KMS-11 (cell line): ENCODE measurements around the gene HSF2BP.

Experiments
- H2AFZ ChIP-seq: fragments of 200-600 bp; sonication (generic); 2 replicates; pipeline ENCODE4 v1.6.1; 2016; ENCODE audit warnings: antibody characterized with exemption, mixed run types, low read depth
- H3K27ac ChIP-seq: fragments of 200-600 bp; sonication (generic); 2 replicates; pipeline ENCODE4 v1.6.1; 2016; ENCODE audit warnings: mild to moderate bottlenecking, mixed run types
- H3K27me3 ChIP-seq: fragments of 200-600 bp; sonication (generic); 2 replicates; pipeline ENCODE4 v1.6.1; 2017; ENCODE audit warnings: mild to moderate bottlenecking, low read depth, mixed run types, moderate library complexity; ENCODE audit not compliant: insufficient read depth
- H3K36me3 ChIP-seq: fragments of 200-600 bp; sonication (generic); 2 replicates; pipeline ENCODE4 v1.6.1; 2017; ENCODE audit warnings: mild to moderate bottlenecking, mixed run types; ENCODE audit not compliant: insufficient read depth
- H3K4me1 ChIP-seq: fragments of 200-600 bp; sonication (generic); 2 replicates; pipeline ENCODE4 v1.6.1; 2016; ENCODE audit warnings: mild to moderate bottlenecking, low read depth, mixed run types; ENCODE audit not compliant: poor library complexity, severe bottlenecking
- H3K4me2 ChIP-seq: fragments of 200-600 bp; sonication (generic); 2 replicates; pipeline ENCODE4 v1.7.0; 2016; ENCODE audit warnings: mild to moderate bottlenecking, mixed run types
- H3K4me3 ChIP-seq: fragments of 200-600 bp; sonication (generic); IDR thresholded peaks from 2 replicates; pipeline ENCODE4 v1.6.1; 2017; ENCODE audit warnings: low read depth, low read length, mixed read lengths; ENCODE audit not compliant: insufficient read depth
- H3K79me2 ChIP-seq: fragments of 200-600 bp; sonication (generic); 2 replicates; pipeline ENCODE4 v1.6.1; 2016; ENCODE audit warnings: low read depth, mixed run types; ENCODE audit not compliant: insufficient read depth
- H3K9ac ChIP-seq: fragments of 200-600 bp; sonication (generic); 2 replicates; pipeline ENCODE4 v1.6.1; 2016; ENCODE audit warnings: mild to moderate bottlenecking, mixed run types
- H4K20me1 ChIP-seq: fragments of 200-600 bp; sonication (generic); 2 replicates; pipeline ENCODE4 v1.6.1; 2016; ENCODE audit warnings: mild to moderate bottlenecking, mixed run types; ENCODE audit not compliant: insufficient read depth
- TF ChIP-seq, protein P1 (sequence below): fragments of 200-600 bp; sonication (generic); conservative IDR thresholded peaks from 2 replicates; pipeline ENCODE4 v1.6.1; 2017; ENCODE audit warnings: low read depth, mild to moderate bottlenecking, antibody characterized with exemption, low read length, moderate library complexity, mixed read lengths

HSF2BP gene

DNA sequence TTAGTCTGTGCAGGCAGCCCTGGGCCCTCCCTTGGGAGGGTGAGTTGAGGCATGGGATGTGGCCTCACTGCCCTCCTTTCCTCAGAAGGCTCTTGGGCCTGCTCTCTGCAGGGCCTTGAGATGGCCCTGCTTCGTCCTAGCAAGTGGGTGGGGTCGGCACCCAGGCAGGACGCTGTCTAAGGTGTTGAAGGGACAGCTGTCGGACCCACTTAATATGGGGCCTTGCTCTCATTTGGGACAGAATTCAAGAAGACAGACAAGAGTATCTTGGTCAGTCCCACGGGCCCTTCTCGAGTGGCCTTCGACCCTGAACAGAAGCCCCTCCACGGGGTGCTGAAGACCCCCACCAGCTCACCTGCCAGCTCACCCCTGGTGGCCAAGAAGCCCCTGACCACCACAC lies 33.7 kb upstream of the HSF2BP start:
- peaks cover 22% of the 10 kb centered on the region; the same call in 1 of the 2 replicates for H3K36me3 ChIP-seq
- no peak overlapping the region for H2AFZ ChIP-seq
- H3K9ac ChIP-seq: no peak overlapping the region
- TF ChIP-seq, protein P1, sequence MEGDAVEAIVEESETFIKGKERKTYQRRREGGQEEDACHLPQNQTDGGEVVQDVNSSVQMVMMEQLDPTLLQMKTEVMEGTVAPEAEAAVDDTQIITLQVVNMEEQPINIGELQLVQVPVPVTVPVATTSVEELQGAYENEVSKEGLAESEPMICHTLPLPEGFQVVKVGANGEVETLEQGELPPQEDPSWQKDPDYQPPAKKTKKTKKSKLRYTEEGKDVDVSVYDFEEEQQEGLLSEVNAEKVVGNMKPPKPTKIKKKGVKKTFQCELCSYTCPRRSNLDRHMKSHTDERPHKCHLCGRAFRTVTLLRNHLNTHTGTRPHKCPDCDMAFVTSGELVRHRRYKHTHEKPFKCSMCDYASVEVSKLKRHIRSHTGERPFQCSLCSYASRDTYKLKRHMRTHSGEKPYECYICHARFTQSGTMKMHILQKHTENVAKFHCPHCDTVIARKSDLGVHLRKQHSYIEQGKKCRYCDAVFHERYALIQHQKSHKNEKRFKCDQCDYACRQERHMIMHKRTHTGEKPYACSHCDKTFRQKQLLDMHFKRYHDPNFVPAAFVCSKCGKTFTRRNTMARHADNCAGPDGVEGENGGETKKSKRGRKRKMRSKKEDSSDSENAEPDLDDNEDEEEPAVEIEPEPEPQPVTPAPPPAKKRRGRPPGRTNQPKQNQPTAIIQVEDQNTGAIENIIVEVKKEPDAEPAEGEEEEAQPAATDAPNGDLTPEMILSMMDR: no peak
- no peaks in the 10 kb centered on the region for H4K20me1 ChIP-seq
- H3K27me3 ChIP-seq: no peaks in the 10 kb centered on the region
- no peaks in the 10 kb centered on the region for H3K79me2 ChIP-seq
- H3K4me1 ChIP-seq: no peaks in the 10 kb centered on the region
- H3K4me3 ChIP-seq: no peak overlapping the region
- H3K27ac ChIP-seq: no peak overlapping the region
- no peak overlapping the region for H3K4me2 ChIP-seq

DNA sequence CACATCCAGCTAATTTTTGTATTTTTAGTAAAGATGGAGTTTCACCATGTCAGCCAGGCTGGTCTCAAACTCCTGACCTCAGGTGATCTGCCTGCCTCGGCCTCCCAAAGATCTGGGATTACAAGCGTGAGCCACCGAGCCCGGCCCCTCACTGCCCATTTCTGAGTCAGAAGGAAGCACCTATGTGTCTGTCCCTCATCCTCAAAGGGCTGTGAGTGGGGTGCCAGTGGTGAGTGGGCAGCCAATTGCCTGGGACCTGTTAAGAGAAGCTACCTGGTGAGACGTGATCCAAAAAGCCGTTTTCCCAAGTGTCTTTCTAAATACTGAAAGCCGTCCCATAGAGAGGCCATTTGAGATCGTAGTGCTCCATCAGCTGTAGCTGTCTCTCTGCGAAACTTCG lies 32.5 kb upstream of the HSF2BP start:
- Histone ChIP-seq H2AFZ (no peak overlapping the region), H3K9ac (no peak overlapping the region), H3K4me3 (no peak overlapping the region), H3K4me2 (no peak overlapping the region), H3K79me2 (no peaks in the 10 kb centered on the region), H3K4me1 (no peaks in the 10 kb centered on the region), H3K36me3 (peaks cover 28% of the 10 kb centered on the region; the same call in 1 of the 2 replicates), H4K20me1 (no peaks in the 10 kb centered on the region), H3K27me3 (no peaks in the 10 kb centered on the region), H3K27ac (no peak overlapping the region)
- TF ChIP-seq, protein P1: no peak

DNA sequence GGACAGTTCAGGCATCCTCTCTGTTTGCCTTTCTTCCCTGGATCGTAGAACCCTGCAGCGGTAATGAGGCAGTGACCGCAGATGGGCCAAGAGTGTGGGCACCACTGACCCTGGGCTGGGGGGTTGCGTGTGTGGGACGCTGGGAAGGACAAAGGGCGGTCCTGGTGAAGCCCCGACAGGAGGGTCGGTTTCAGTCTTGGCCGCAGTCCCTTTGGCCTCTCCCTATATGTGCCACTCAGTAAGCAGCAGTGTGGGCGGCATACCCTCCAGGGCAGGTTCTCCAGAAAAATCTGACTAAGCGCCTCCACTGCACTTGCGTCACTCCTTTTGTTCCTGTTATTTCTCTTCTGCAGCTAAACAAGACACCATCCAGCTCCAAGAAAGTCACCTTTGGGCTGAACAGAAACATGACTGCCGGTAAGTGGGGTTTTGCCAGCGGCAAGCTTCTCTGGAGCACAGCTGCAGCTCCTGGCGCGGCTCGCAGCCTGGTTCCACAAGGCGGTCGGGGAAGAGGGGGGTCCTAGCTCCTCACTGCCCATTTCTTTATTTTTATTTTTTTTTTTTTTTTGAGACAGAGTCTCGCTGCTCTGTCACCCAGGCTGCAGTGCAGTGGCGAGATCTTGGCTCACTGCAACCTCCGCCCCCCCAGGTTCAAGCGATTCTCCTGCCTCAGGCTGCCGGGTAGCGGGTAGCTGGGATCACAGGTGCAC lies 32.0 kb upstream of the HSF2BP start:
- no peaks in the 10 kb centered on the region for H3K27me3 ChIP-seq
- no peaks in the 10 kb centered on the region for H3K4me1 ChIP-seq
- H3K27ac ChIP-seq: no peak overlapping the region
- H3K4me3 ChIP-seq: no peak overlapping the region
- H3K4me2 ChIP-seq: no peak overlapping the region
- no peak overlapping the region for H2AFZ ChIP-seq
- no peaks in the 10 kb centered on the region for H4K20me1 ChIP-seq
- H3K36me3 ChIP-seq: peaks cover 34% of the 10 kb centered on the region; the same call in 1 of the 2 replicates
- TF ChIP-seq, protein P1: no peak
- no peak overlapping the region for H3K9ac ChIP-seq
- no peaks in the 10 kb centered on the region for H3K79me2 ChIP-seq

DNA sequence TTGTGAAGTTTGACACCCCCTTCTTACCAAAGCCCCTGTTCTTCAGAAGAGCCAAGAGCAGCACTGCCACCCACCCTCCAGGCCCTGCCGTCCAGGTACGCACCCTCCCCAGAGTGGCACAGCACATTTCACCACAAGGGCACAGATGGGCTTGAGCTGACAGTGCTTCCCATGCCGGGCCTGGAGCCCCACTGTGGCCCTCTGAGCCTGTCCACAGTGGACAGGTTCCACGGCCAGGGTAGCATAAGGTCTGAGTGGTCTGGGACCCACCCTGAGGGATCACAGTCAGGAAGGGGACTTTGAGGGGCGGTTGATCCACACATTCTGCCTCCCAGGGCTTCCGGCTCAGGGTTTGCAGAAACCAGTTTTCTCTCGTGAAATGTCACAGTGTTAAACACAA lies 31.1 kb upstream of the HSF2BP start:
- Histone ChIP-seq H3K27me3 (no peaks in the 10 kb centered on the region), H2AFZ (no peak overlapping the region), H3K27ac (no peak overlapping the region), H3K4me3 (no peak overlapping the region), H3K4me2 (no peak overlapping the region), H4K20me1 (no peaks in the 10 kb centered on the region), H3K9ac (no peak overlapping the region), H3K79me2 (no peaks in the 10 kb centered on the region), H3K36me3 (peaks cover 39% of the 10 kb centered on the region; the same call in 1 of the 2 replicates), H3K4me1 (no peaks in the 10 kb centered on the region)
- TF ChIP-seq, protein P1: no peak
